Adipocyte (in vitro differentiated cells): Measurements from ENCODE around the gene KBTBD4.
"Not testable (repeated sequence)": the region's sequence is repeated elsewhere in the genome, so short reads cannot be mapped to it uniquely, and the experiment has no call there.

Experiments
- DNase-seq: peaks from one replicate; pipeline ENCODE4 v3.0.0-alpha.2; 2015; ENCODE audit warnings: low read depth
- H3K27me3 ChIP-seq: replicated peaks from 2 replicates; pipeline ENCODE4 v1.7.0; 2013; ENCODE audit warnings: mild to moderate bottlenecking, low read length, moderate library complexity; ENCODE audit not compliant: control insufficient read depth, insufficient read depth
- H3K36me3 ChIP-seq: 2 replicates; pipeline ENCODE4 v1.7.0; 2013; ENCODE audit warnings: low read length, mild to moderate bottlenecking, moderate library complexity; ENCODE audit not compliant: control insufficient read depth, insufficient read depth, severe bottlenecking
- H3K4me1 ChIP-seq: 2 replicates; pipeline ENCODE4 v1.7.0; 2013; ENCODE audit warnings: mild to moderate bottlenecking, low read length, moderate library complexity; ENCODE audit not compliant: control insufficient read depth, insufficient read depth
- H3K4me3 ChIP-seq: 2 replicates; pipeline ENCODE4 v1.7.0; 2013; ENCODE audit warnings: mild to moderate bottlenecking, low read length, moderate library complexity
- H3K9ac ChIP-seq: 2 replicates; pipeline ENCODE4 v1.7.0; 2013; ENCODE audit warnings: mild to moderate bottlenecking, low read length, moderate library complexity
- H3K9me3 ChIP-seq: 2 replicates; pipeline ENCODE4 v1.7.0; 2013; ENCODE audit warnings: mild to moderate bottlenecking, low read length, moderate library complexity; ENCODE audit not compliant: control insufficient read depth

Gene KBTBD4

DNA sequence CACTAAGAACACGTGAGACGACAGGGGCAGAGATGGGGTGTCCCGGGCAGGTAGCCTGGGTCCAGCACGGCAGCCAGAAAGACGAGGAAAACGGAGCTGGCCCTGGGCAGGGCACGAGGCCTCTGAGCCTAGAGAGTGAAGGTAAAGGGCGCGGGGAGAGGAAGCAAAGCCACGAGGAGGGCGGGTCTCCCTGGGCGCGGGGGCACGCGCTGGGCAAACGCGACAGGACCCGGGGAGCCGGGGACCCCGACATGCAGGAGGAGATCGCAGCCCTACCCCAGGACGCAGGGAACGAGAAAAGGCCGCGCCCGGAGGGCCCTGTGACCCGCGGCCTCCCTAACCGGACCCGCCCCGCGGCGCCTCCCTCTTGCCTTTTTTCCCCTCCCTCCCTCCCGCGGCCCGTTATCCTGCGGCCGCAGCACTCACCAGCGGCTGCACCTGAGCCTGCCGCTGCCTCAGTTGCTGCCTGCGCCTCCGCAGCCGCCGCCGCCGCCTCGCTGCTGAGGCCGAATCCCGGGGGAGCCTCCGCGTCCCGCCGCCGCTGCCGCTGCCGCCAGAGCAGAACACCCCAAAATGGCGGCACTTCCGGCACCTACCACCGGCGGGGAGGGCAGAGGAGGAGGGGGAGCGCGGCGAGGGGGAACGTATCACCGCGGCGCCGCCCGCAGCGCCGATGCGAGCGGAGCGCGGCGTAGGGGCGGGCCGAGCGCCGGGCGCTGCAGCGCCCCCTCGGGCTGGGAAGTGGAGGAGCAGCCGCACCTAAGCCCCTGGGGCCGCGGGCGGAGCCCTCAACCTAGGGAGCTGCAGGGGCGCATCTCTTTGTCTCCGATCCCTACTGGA lies 26.0 kb downstream of the KBTBD4 start, which contains the start of gene CELF1:
Gene CELF1 (minus strand): TSS at position 567 of the 840 bp plus-strand sequence. CDS start 53,609 bp downstream, outside the sequence.
- Histone ChIP-seq H3K4me1 (peaks cover 20% of the 10 kb centered on the region), H3K9me3 (no peaks in the 10 kb centered on the region), H3K27me3 (no peaks in the 10 kb centered on the region), H3K4me3 (peak within 1 kb of the TSS; percentile 92), H3K36me3 (no peaks in the 10 kb centered on the region), H3K9ac (peak within 1 kb of the TSS; percentile 99)
- DNase-seq = peak; percentile 98

GRCh38 chr11:47552056-47552565 lies 26.7 kb downstream of the KBTBD4 start:
- H3K9ac ChIP-seq = peak overlapping the region; percentile 99
- no peaks in the 10 kb centered on the region for H3K36me3 ChIP-seq
- DNase-seq = peak; percentile 74
- H3K27me3 ChIP-seq = no peaks in the 10 kb centered on the region
- H3K4me3 ChIP-seq = peak overlapping the region; percentile 92
- peaks cover 27% of the 10 kb centered on the region for H3K4me1 ChIP-seq
- no peaks in the 10 kb centered on the region for H3K9me3 ChIP-seq

DNA sequence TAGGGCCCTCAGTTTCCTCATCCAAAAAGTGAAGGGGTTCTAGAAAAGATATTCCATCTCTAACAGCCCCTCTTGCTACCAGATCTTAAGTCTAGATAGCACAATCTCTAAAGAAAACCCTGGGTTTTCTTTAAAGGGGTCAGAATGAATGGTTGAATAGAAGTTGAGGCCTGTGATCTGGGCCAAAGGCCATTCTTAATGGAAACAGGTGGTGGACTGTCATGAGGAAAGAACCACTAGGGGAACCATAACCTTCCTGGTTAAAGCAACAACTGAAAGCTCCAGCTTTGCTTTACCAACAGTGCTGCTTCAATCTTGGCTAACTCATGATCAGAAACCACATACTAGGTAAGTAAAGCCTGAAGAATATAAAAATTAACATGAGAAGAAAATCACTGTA lies 27.7 kb downstream of the KBTBD4 start:
- H3K4me1 ChIP-seq = peaks cover 29% of the 10 kb centered on the region
- no peaks in the 10 kb centered on the region for H3K27me3 ChIP-seq
- no peaks in the 10 kb centered on the region for H3K36me3 ChIP-seq
- H3K9me3 ChIP-seq = no peaks in the 10 kb centered on the region
- DNase-seq = peak; percentile 48
- peak overlapping the region; percentile 92 for H3K4me3 ChIP-seq
- peak overlapping the region; percentile 99 for H3K9ac ChIP-seq

- peak overlapping the region; percentile 92 for H3K4me3 ChIP-seq
Observed at GRCh38 chr11:47550288-47551047, 28.3 kb downstream of the KBTBD4 start.

DNA sequence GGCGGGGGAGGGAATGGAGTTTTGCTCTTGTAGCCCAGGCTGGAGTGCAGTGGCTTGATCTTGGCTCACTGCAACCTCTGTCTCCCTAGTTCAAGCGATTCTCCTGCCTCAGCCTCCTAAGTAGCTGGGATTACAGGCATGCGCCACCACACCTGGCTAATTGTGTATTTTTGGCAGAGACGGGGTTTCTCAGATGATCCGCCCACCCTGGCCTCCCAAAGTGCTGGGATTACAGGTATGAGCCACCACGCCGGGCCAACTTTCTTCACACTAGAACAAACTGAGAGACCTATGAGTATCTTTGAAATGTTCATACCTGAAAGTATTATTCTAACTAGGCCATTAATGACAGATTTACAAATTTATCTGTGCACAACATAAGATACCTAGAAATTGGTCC lies 32.5 kb downstream of the KBTBD4 start:
- not testable (repeated sequence) for H3K36me3 ChIP-seq, H3K4me3 ChIP-seq, H3K27me3 ChIP-seq, DNase-seq, H3K9ac ChIP-seq, H3K9me3 ChIP-seq
- H3K4me1 ChIP-seq = peaks cover 27% of the 10 kb centered on the region

More at GRCh38 chr11:47550288-47551047, 28.3 kb downstream of the KBTBD4 start:
- peak; percentile 42 for DNase-seq
- H3K9ac ChIP-seq = no peak overlapping the region
- H3K36me3 ChIP-seq = no peaks in the 10 kb centered on the region
- no peaks in the 10 kb centered on the region for H3K27me3 ChIP-seq
- peaks cover 29% of the 10 kb centered on the region for H3K4me1 ChIP-seq
- H3K9me3 ChIP-seq = no peaks in the 10 kb centered on the region

GRCh38 chr11:47545298-47545697 lies 33.5 kb downstream of the KBTBD4 start:
- no peak overlapping the region for H3K4me3 ChIP-seq
- no peaks in the 10 kb centered on the region for H3K27me3 ChIP-seq
- H3K9ac ChIP-seq = no peak overlapping the region
- no peaks in the 10 kb centered on the region for H3K9me3 ChIP-seq
- no peaks in the 10 kb centered on the region for H3K36me3 ChIP-seq
- DNase-seq = no peak
- peaks cover 25% of the 10 kb centered on the region for H3K4me1 ChIP-seq

GRCh38 chr11:47541070-47541469 lies 37.7 kb downstream of the KBTBD4 start:
- no peak for DNase-seq
- Histone ChIP-seq H3K4me1 (peaks cover 34% of the 10 kb centered on the region), H3K27me3 (no peaks in the 10 kb centered on the region), H3K4me3 (no peak overlapping the region), H3K9ac (no peak overlapping the region), H3K9me3 (no peaks in the 10 kb centered on the region), H3K36me3 (no peaks in the 10 kb centered on the region)

DNA sequence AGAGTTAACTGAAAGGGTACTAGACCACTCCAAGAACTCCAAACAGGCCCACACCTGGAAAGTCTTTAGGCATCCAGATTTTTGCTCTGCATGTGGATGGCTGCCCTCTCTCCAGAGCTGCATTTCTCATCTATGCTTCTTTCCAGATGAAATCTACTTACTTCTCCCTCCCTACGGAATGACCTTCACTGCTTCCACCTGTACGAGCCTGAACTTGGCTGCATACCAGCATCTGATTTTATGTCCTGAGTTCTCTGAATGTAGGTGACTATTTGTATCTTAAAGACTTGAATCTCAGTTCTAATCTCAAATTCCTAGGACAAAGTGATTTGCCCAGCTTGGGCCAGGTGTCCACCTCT lies 39.1 kb downstream of the KBTBD4 start:
- H3K4me3 ChIP-seq = peak overlapping the region; percentile 10
- H3K36me3 ChIP-seq = no peaks in the 10 kb centered on the region
- DNase-seq = no peak

DNA sequence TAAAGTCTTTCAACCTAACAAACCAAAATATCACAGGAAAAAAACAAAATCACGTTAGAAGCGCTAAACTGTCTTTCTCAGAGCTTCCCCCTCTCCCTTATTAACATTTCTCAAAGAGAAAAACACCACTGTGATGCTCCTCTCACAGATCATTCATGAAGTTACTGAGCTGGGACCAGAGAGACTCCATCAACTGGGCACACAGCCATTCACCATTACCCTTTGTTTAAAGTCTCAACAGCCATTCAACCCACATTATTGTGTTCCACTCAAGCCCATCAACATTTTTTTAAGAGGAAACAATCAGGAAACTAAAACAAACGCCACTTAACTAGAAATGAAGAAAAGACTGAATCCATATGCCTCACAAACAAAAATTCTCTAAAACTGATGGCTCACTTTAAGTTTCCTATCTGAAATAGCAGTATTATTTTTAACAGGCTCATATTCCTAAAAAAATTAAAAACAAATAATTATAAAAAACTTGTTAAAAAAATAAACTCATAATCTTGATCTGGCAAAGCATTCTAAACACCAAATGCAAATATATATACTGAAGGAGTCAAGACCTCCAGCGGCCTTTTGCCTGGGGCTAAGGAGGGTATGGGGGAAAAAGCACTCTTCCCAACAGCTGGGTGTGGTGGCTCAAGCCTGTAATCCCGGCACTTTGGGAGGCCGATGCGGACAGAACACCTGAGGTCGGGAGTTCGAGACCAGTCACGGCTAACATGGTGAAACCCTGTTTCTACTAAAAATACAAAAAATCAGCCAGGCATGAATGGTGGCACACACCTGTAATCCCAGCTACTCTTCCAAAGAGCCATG lies 39.8 kb downstream of the KBTBD4 start:
- Histone ChIP-seq H3K36me3 (no peaks in the 10 kb centered on the region), H3K9me3 (no peaks in the 10 kb centered on the region), H3K9ac (no peak overlapping the region), H3K4me3 (no peak overlapping the region), H3K4me1 (peaks cover 47% of the 10 kb centered on the region), H3K27me3 (no peaks in the 10 kb centered on the region)
- DNase-seq = no peak

More for the DNA sequence above, 39.1 kb downstream of the KBTBD4 start:
- H3K9ac ChIP-seq = peak overlapping the region; percentile 7
- no peaks in the 10 kb centered on the region for H3K27me3 ChIP-seq
- peaks cover 40% of the 10 kb centered on the region for H3K4me1 ChIP-seq
- H3K9me3 ChIP-seq = no peaks in the 10 kb centered on the region

- no peak overlapping the region for H3K9ac ChIP-seq
- no peaks in the 10 kb centered on the region for H3K9me3 ChIP-seq
- H3K36me3 ChIP-seq = no peaks in the 10 kb centered on the region
- no peak for DNase-seq
- peaks cover 67% of the 10 kb centered on the region for H3K4me1 ChIP-seq
- H3K4me3 ChIP-seq = no peak overlapping the region
- H3K27me3 ChIP-seq = no peaks in the 10 kb centered on the region
Observed at GRCh38 chr11:47536915-47537314, 41.9 kb downstream of the KBTBD4 start.
